ENCODE data around the gene DSP. TPM values are rescaled to one million over a fixed set of nuclear protein-coding genes. Genes with fewer than 3 reads are reported as not detected.

The DSP gene
- total and polyA plus RNA-seq, 2 donors: 4.3 to 33.9 TPM

DNA sequence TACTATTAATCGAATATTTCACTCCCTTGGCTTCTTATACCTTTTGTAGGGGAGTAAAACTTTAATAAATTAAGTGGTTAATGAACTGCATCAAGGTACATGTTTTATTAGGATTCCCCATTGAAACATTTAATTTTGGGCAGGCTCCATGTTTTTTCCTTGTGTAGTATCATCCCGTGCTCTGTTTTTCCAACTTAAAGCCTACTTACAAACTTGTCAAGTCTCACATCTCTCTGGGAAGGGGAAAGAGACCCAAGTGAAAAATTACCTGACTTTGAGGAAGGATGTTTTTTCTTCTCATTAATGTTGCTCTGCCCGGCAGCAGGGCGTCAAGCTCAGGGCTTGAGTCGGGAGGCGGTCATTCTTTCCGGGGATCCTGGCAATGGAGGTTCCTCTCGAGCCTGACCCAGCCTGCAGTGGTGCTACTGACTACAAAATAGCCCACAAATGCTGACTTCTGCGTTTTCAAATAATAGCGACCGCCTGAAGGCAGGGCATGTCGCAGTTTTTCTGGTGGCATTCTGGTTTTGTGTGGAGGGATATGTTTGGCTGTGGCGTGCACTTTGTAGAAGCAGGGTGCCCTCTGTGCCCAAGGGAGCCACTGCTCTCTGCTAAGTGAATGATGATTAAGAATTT, 2.4 kb downstream of the DSP start:
- H3K4me3 ChIP-seq (ENCODE audit: low read depth, low read length): no peak overlapping the region
- peaks cover 1% of the 10 kb centered on the region for H3K4me1 ChIP-seq (ENCODE audit: insufficient read depth)
- no peak for DNase-seq (ENCODE audit: extremely low spot score)
- 45% methylated on average over 13 of the region's 13 CpGs for WGBS
- no peaks in the 10 kb centered on the region for H3K36me3 ChIP-seq (ENCODE audit: insufficient read depth)
- H3K27ac ChIP-seq (ENCODE audit: low read depth): no peak overlapping the region

DNA sequence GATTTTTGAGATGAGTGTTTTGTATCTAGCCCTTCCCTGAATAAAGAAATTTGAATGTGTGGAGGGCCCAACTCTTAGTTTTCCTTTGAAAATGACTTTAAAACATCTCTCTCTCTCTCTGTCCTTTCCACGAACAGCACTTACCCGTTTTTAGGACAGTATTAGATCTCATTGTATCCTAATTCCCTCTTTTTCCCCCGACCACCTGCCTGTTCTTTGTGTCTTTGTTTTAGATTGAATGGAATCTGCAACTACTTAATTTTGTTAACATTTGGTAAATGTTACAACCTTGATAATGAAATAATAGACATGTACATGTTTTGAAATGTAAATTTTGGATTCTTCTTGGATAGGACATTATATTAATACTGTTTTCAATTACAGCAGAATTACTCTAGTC, 3.1 kb downstream of the DSP start:
- DNase-seq (ENCODE audit: extremely low spot score): no peak
- Histone ChIP-seq H3K4me1 (ENCODE audit: insufficient read depth) (peaks cover 1% of the 10 kb centered on the region), H3K36me3 (ENCODE audit: insufficient read depth) (no peaks in the 10 kb centered on the region), H3K27ac (ENCODE audit: low read depth) (no peak overlapping the region), H3K4me3 (ENCODE audit: low read depth, low read length) (no peak overlapping the region)
- WGBS: 79% methylated on average over 3 of the region's 3 CpGs

DNA sequence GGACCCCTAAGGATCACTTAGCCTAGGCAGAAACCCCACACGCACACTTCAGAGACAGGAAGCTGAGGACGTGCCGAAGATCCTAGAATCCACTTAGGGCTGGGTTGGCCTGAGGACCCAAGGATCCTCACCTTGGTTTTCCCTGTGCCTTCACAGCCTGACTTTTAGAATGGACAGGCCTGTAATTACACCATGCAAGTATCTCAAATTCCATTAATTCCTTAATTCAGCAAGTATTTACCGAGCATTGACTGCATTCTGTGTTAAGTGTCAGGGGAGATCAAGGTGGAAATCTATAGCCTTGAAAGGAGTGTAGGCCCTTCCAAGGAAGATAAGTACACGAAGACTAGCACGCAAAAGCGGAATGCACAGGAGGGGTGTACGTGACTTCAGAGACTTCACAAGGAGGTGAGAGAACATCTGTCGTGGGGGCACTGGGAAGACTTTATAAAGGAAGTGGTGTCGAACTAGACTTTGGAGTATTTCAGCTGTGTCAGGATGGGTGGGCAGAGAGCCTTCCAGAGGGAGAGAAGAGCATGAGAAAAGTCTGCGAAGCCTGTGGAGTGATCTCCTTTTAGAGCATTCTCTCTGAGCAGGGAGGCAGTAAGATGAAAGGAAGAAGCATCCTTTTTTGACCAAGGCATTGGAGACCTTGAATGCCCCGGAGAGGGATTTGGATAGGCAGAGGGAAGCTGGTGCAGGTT, 4.0 kb downstream of the DSP start:
- Histone ChIP-seq H3K4me1 (ENCODE audit: insufficient read depth) (peaks cover 1% of the 10 kb centered on the region), H3K36me3 (ENCODE audit: insufficient read depth) (no peaks in the 10 kb centered on the region), H3K27ac (ENCODE audit: low read depth) (no peak overlapping the region), H3K4me3 (ENCODE audit: low read depth, low read length) (no peak overlapping the region)
- no peak for DNase-seq (ENCODE audit: extremely low spot score)
- WGBS: 80% methylated on average over 12 of the region's 12 CpGs

DNA sequence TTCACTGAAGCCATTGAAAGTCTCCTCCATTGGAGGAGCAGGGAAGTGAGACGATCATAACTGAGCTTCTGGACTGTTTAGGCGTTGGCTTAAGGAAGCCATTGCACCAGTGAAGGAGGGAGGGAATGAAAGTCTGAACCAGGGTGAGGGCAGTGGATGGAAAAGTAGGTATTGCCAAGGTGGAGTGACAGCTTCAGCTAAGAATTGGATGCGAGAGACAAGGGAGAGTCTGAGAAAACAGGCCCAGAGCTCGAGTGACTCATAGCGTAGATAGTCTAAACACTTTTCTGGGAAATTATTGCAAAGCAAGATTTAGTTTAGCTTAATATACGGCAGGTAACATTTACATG, 4.5 kb downstream of the DSP start:
- no peak overlapping the region for H3K27ac ChIP-seq (ENCODE audit: low read depth)
- H3K4me1 ChIP-seq (ENCODE audit: insufficient read depth): peaks cover 1% of the 10 kb centered on the region
- H3K4me3 ChIP-seq (ENCODE audit: low read depth, low read length): no peak overlapping the region
- 68% methylated on average over 6 of the region's 6 CpGs for WGBS
- H3K36me3 ChIP-seq (ENCODE audit: insufficient read depth): no peaks in the 10 kb centered on the region
- DNase-seq (ENCODE audit: extremely low spot score): no peak

DNA sequence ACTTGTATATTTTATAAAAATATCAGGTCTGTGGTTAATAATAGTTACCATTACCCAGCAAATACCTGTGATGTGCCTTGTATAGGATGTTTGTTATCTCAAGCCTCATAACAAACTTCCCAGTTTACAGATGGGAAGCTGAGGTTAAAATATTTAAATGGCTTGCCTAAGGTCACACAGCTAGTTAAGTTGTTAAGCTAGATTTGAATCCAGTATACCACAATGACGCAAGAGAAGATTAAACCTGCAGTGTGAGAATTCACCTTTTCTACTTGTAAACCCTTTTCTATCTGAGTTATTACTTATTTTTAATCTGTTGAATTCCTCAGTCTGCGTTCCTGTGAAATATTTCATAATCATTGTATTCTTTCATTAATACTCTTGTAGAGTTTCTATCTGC, 4.9 kb downstream of the DSP start:
- WGBS: 88% methylated on average over 2 of the region's 2 CpGs
- Histone ChIP-seq H3K4me3 (ENCODE audit: low read depth, low read length) (no peak overlapping the region), H3K4me1 (ENCODE audit: insufficient read depth) (peaks cover 1% of the 10 kb centered on the region), H3K27ac (ENCODE audit: low read depth) (no peak overlapping the region), H3K36me3 (ENCODE audit: insufficient read depth) (no peaks in the 10 kb centered on the region)
- no peak for DNase-seq (ENCODE audit: extremely low spot score)

DNA sequence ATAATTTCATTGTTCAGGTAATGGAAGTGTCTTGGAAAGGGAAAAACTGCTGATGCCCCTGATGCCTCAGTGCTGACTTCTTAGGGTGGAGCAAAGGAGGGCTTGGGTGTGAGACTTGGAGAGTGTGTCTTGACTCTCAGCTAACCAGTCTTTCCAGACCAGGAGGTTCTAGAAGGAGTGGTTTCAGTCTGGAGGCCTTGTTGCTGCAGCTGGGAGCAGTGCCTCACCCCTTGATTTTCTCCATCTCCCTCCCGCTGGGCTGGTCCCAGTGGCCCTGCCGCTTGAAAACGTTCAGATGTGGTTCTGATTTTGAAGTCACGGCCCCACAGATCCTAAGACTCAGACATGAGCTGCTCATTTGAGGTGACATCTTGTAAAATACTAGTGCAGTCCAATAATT, 5.4 kb downstream of the DSP start:
- Histone ChIP-seq H3K27ac (ENCODE audit: low read depth) (no peak overlapping the region), H3K36me3 (ENCODE audit: insufficient read depth) (no peaks in the 10 kb centered on the region), H3K4me3 (ENCODE audit: low read depth, low read length) (no peak overlapping the region), H3K4me1 (ENCODE audit: insufficient read depth) (peaks cover 1% of the 10 kb centered on the region)
- WGBS: 71% methylated on average over 4 of the region's 4 CpGs
- DNase-seq (ENCODE audit: extremely low spot score): no peak

DNA sequence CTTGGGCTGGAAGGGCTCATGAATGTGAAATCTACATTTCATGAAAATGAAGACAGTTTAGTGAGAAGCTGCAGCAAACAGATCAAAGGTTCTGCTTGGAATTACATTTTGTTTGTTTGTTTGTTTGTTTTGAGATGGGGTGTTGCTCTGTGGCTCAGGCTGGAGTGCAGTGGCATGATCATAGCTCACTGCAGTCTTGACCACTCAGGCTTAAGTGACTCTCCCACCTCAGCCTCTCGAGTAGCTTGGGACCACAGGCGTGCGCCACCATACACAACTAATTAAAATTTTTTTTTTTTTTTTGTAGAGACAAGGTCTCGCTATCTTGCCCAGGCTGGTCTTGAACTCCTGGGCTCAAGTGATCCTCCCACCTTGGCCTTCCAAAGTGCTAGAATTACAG, 5.8 kb downstream of the DSP start:
- H3K4me1 ChIP-seq (ENCODE audit: insufficient read depth): peaks cover 1% of the 10 kb centered on the region
- no peaks in the 10 kb centered on the region for H3K36me3 ChIP-seq (ENCODE audit: insufficient read depth)
- H3K4me3 ChIP-seq (ENCODE audit: low read depth, low read length): no peak overlapping the region
- no peak for DNase-seq (ENCODE audit: extremely low spot score)
- WGBS: 93% methylated on average over 4 of the region's 4 CpGs
- no peak overlapping the region for H3K27ac ChIP-seq (ENCODE audit: low read depth)

DNA sequence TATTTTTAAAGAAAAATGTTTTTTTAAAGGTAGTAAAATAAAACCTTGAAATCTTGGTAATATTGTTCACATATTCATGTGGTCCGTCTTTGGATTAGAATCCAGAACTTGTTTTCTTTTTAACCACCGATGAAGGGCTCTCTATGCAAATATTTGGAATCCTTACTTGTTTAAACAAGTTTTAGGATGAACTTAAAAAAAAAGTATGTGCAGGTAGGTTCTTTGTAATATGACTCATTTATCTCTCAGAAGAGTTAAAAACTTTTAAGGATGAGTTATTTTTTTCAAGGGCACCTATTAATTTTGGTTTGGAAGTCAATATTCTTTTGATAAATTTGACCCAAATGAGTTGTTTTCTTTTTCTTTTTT, 8.9 kb downstream of the DSP start:
- no peak for DNase-seq (ENCODE audit: extremely low spot score)
- 81% methylated on average over 2 of the region's 2 CpGs for WGBS
- H3K27ac ChIP-seq (ENCODE audit: low read depth): no peak overlapping the region
- peaks cover 1% of the 10 kb centered on the region for H3K4me1 ChIP-seq (ENCODE audit: insufficient read depth)
- no peak overlapping the region for H3K4me3 ChIP-seq (ENCODE audit: low read depth, low read length)
- H3K36me3 ChIP-seq (ENCODE audit: insufficient read depth): no peaks in the 10 kb centered on the region

DNA sequence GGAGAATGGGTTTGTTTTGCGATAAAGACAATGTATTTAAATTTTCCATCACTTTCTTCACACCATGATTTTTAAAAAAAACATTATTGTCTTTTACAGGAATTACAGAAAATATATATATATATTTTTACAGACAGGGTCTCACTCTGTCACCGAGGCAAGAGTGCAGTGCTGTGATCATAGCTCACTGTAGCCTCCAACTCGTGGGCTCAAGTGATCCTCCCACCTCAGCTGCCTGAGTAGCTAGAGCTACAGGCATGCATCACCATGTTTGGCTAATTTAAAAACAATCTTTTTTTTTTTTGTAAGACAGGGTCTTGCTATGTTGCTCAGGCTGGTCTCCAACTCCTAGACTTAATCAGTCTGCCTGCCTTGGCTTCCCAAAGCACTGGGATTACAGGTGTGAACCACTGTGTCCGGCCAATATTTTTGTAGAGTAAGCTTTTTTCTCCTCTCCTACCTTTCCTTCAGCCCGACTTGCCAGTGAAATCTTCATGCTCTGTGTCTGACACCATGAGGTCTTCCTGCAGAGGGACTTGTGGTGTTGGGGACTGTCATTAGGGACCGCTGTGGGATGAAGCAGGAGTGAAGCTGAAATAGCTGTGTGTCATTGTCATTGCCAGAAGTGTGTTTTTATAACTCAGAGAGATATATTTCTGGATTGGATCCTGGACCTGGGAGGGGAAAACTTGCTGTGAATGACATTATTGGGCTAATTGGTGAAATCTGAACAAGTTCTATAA, 13.2 kb downstream of the DSP start:
- Histone ChIP-seq H3K36me3 (ENCODE audit: insufficient read depth) (no peaks in the 10 kb centered on the region), H3K4me1 (ENCODE audit: insufficient read depth) (no peaks in the 10 kb centered on the region), H3K4me3 (ENCODE audit: low read depth, low read length) (no peak overlapping the region), H3K27ac (ENCODE audit: low read depth) (no peak overlapping the region)
- DNase-seq (ENCODE audit: extremely low spot score): no peak
- WGBS: 71% methylated on average over 6 of the region's 6 CpGs

DNA sequence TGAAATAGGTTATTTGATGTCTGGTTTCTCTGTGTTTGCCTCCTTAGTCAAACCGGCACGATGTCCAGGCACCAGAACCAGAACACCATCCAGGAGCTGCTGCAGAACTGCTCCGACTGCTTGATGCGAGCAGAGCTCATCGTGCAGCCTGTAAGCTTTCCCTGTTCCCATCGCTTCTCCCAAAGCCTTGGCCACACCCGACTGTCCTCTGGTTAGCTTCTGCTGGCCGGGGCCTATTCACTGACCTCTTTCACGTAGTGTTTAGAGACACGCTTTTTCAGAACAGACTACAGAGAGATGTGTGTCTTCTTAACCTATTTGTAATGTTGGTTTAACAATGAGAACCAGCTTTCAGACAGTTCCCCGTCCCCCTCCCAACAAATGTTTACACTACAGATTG, 14.2 kb downstream of the DSP start:
- no peak overlapping the region for H3K4me3 ChIP-seq (ENCODE audit: low read depth, low read length)
- 74% methylated on average over 11 of the region's 11 CpGs for WGBS
- H3K36me3 ChIP-seq (ENCODE audit: insufficient read depth): no peaks in the 10 kb centered on the region
- no peak overlapping the region for H3K27ac ChIP-seq (ENCODE audit: low read depth)
- H3K4me1 ChIP-seq (ENCODE audit: insufficient read depth): no peaks in the 10 kb centered on the region
- DNase-seq (ENCODE audit: extremely low spot score): no peak

DNA sequence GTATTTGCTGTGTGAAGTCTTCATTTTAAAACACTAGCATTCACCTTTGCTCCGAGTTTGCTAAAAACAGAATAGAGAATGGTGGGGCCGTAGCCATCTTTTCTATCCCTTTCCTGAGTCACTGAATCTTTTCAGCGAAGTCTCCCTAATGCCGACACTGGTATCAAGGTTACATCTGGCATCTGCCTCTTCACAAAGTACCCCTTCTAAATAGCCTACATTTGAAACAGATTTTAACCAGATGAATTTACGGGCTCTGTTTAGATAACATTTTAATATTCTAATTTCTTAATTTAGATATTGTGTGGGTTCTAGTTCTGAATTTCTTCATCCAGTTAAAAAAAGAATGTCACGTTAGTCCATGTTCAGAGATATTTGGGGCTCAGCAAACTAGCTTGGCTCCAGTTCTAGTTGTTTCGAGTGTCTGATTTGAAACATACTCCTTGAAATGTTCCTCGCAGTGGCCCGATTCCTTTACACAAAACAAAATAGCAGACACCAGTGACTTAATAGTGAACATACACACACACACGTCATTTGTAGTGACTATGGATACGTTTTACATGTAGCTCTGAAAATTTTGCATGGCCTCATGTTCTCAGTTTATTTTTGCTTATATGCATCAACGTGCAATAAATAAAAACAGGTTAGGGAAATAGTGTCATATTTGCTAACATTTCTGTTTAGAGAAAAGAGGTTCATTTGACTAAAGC, 15.1 kb downstream of the DSP start:
- WGBS: 86% methylated on average over 12 of the region's 12 CpGs
- Histone ChIP-seq H3K36me3 (ENCODE audit: insufficient read depth) (no peaks in the 10 kb centered on the region), H3K27ac (ENCODE audit: low read depth) (no peak overlapping the region), H3K4me3 (ENCODE audit: low read depth, low read length) (no peak overlapping the region), H3K4me1 (ENCODE audit: insufficient read depth) (no peaks in the 10 kb centered on the region)
- no peak for DNase-seq (ENCODE audit: extremely low spot score)

DNA sequence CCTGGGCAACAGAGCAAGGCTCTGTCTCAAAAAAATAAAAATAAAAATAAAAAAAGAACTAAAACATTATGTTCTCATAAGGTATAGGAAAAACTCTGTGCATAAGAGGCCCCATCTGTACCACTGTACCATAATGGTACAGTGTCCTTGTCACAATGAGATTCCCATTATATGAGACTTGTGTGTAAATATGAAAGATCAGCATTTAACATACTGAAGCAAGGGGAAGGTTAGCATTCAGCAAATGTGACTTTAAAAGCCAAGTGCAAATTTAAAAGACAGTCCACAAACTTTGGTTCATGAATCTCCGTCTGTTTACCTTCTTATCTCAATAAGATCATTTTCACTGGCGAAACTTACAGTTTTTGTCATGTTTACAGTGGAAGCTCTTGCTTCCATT, 16.2 kb downstream of the DSP start:
- DNase-seq (ENCODE audit: extremely low spot score): no peak
- H3K4me1 ChIP-seq (ENCODE audit: insufficient read depth): no peaks in the 10 kb centered on the region
- 57% methylated on average over 2 of the region's 2 CpGs for WGBS
- no peak overlapping the region for H3K4me3 ChIP-seq (ENCODE audit: low read depth, low read length)
- no peaks in the 10 kb centered on the region for H3K36me3 ChIP-seq (ENCODE audit: insufficient read depth)
- no peak overlapping the region for H3K27ac ChIP-seq (ENCODE audit: low read depth)

DNA sequence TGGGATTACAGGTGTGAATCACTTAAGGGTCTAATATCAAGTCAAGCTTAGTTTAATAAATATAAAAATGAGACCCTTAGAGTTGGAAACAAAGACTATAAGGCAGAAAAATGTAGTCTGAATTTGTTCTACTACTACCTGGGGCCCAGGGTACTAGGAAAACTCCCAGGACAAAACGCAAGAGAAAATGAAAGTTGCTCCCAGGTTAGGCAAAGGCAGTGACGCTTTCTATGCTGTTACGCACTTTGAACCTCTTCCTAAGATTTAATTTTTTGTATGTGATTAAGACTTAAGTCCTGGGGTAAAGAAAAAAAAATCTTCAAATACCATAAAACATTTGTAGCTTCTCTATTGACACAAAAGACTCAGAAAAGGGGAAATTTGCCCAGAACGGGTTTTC, 17.3 kb downstream of the DSP start:
- H3K4me3 ChIP-seq (ENCODE audit: low read depth, low read length): no peak overlapping the region
- WGBS: 87% methylated on average over 4 of the region's 4 CpGs
- H3K36me3 ChIP-seq (ENCODE audit: insufficient read depth): no peaks in the 10 kb centered on the region
- no peak for DNase-seq (ENCODE audit: extremely low spot score)
- H3K4me1 ChIP-seq (ENCODE audit: insufficient read depth): no peaks in the 10 kb centered on the region
- no peak overlapping the region for H3K27ac ChIP-seq (ENCODE audit: low read depth)

DNA sequence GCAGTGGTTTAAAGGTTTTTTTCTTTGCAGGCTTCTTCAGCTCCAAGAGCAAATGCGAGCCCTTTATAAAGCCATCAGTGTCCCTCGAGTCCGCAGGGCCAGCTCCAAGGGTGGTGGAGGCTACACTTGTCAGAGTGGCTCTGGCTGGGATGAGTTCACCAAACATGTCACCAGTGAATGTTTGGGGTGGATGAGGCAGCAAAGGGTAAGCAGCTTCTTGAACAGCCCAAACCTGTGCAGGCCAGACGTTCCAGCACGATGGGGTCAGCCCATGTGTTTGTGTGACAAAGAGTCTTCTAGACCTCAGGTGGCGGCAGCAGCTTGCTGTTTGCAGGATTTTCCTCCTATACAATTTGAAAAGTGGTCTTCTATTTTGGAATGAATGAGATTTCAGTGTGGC, 17.7 kb downstream of the DSP start:
- WGBS: 88% methylated on average over 6 of the region's 6 CpGs
- Histone ChIP-seq H3K4me1 (ENCODE audit: insufficient read depth) (no peaks in the 10 kb centered on the region), H3K36me3 (ENCODE audit: insufficient read depth) (no peaks in the 10 kb centered on the region), H3K27ac (ENCODE audit: low read depth) (no peak overlapping the region), H3K4me3 (ENCODE audit: low read depth, low read length) (no peak overlapping the region)
- DNase-seq (ENCODE audit: extremely low spot score): no peak
